GM19395 (cell line): Measurements from ENCODE around the gene ZC3H12D.
"Not testable (repeated sequence)": the region's sequence is repeated elsewhere in the genome, so short reads cannot be mapped to it uniquely, and the experiment has no call there.

Experiments
- ATAC-seq: cut with Tn5 transposase; IDR thresholded peaks from one replicate; pipeline ENCODE4 v1.9.1; 2021; ENCODE audit warnings: mild to moderate bottlenecking, moderate library complexity; ENCODE audit not compliant: unreplicated experiment

The ZC3H12D gene

GRCh38 chr6:149484733-149485700 lies at the start of gene ZC3H12D:
Gene ZC3H12D, minus strand, starts transcription at chr6:149485014. Its CDS starts 10,471 bp downstream, at chr6:149474543.
- peak; percentile 46 for ATAC-seq

- ATAC-seq, result no peak
These were observed 44.8 kb upstream of the ZC3H12D start for GRCh38 chr6:149529650-149530049.

- ATAC-seq, result no peak
These were observed 30.7 kb upstream of the ZC3H12D start for GRCh38 chr6:149515494-149515893.

GRCh38 chr6:149513915-149514314 lies 29.1 kb upstream of the ZC3H12D start:
- ATAC-seq, result no peak

GRCh38 chr6:149510793-149511512 lies 26.1 kb upstream of the ZC3H12D start:
- ATAC-seq, result no peak

GRCh38 chr6:149508485-149508884 lies 23.7 kb upstream of the ZC3H12D start:
- ATAC-seq, result no peak

- no peak for ATAC-seq
These were observed 19.1 kb upstream of the ZC3H12D start for GRCh38 chr6:149503872-149504271.

GRCh38 chr6:149503276-149503675 lies 18.5 kb upstream of the ZC3H12D start:
- no peak for ATAC-seq

- no peak for ATAC-seq
These were observed 17.0 kb upstream of the ZC3H12D start for GRCh38 chr6:149501768-149502167.

- ATAC-seq, result no peak
These were observed 16.4 kb upstream of the ZC3H12D start for GRCh38 chr6:149501201-149501600.

GRCh38 chr6:149500096-149500495 lies 15.3 kb upstream of the ZC3H12D start:
- no peak for ATAC-seq

GRCh38 chr6:149499066-149499465 lies 14.3 kb upstream of the ZC3H12D start:
- ATAC-seq, result no peak

- no peak for ATAC-seq
These were observed 12.6 kb upstream of the ZC3H12D start for GRCh38 chr6:149497365-149497764.

GRCh38 chr6:149496597-149496996 lies 11.8 kb upstream of the ZC3H12D start:
- ATAC-seq, result not testable (repeated sequence)

GRCh38 chr6:149495349-149496016 lies 10.7 kb upstream of the ZC3H12D start:
- not testable (repeated sequence) for ATAC-seq

- peak; percentile 83 for ATAC-seq
These were observed 10.0 kb upstream of the ZC3H12D start for GRCh38 chr6:149494810-149495209.

- ATAC-seq, result no peak
These were observed 9.0 kb upstream of the ZC3H12D start for GRCh38 chr6:149493761-149494320.

- ATAC-seq, result no peak
These were observed 8.1 kb upstream of the ZC3H12D start for GRCh38 chr6:149492798-149493343.

- ATAC-seq, result no peak
These were observed 5.2 kb upstream of the ZC3H12D start for GRCh38 chr6:149489967-149490366.

GRCh38 chr6:149488815-149489214 lies 4.0 kb upstream of the ZC3H12D start:
- no peak for ATAC-seq

GRCh38 chr6:149487316-149487715 lies 2.5 kb upstream of the ZC3H12D start:
- no peak for ATAC-seq
